Activated naive CD8-positive, alpha-beta T cell treated with anti-CD3 and anti-CD28 coated beads for 36 hours (primary cell): ENCODE data around the gene ZNF765. TPM values are rescaled to one million over a fixed set of nuclear protein-coding genes. Genes with fewer than 3 reads are reported as not detected.
A peak's percentile ranks its signal among the peaks of the same experiment; 100 is the strongest.
"Not testable (repeated sequence)": the region's sequence is repeated elsewhere in the genome, so short reads cannot be mapped to it uniquely, and the experiment has no call there.

ENCODE experiments used
- DNase-seq: peaks from one replicate; pipeline ENCODE4 v3.0.0; 2021
- H3K27ac Mint-ChIP-seq: one replicate; pipeline ENCODE4 v1.8.0; 2022; ENCODE audit warnings: mild to moderate bottlenecking, moderate library complexity, mixed read lengths
- H3K27me3 Mint-ChIP-seq: one replicate; pipeline ENCODE4 v1.8.0; 2022; ENCODE audit warnings: mild to moderate bottlenecking, mixed read lengths
- H3K36me3 Mint-ChIP-seq: one replicate; pipeline ENCODE4 v1.8.0; 2021; ENCODE audit warnings: mild to moderate bottlenecking, mixed read lengths
- H3K4me1 Mint-ChIP-seq: one replicate; pipeline ENCODE4 v1.8.0; 2021; ENCODE audit warnings: mixed read lengths
- H3K4me3 Mint-ChIP-seq: one replicate; pipeline ENCODE4 v1.8.0; 2022; ENCODE audit warnings: mild to moderate bottlenecking, moderate library complexity, mixed read lengths
- H3K9me3 Mint-ChIP-seq: one replicate; pipeline ENCODE4 v1.8.0; 2022; ENCODE audit warnings: mixed read lengths
- total RNA-seq, 2 experiments: library from RNA; stranded (reverse); gene quantifications; one replicate each; pipeline ENCODE4 v1.2.3, GENCODE V29; 2021

ZNF765 gene
- total RNA-seq, 2 experiments from 2014 or later, result 11.9 to 12.0 TPM

- no peaks in the 10 kb centered on the region for H3K4me1 Mint-ChIP-seq
- no peaks in the 10 kb centered on the region for H3K27me3 Mint-ChIP-seq
- no peak for DNase-seq
- H3K9me3 Mint-ChIP-seq, result peaks cover 76% of the 10 kb centered on the region
- no peak overlapping the region for H3K27ac Mint-ChIP-seq
- no peak overlapping the region for H3K4me3 Mint-ChIP-seq
- peaks cover 85% of the 10 kb centered on the region for H3K36me3 Mint-ChIP-seq
These were observed 60.9 kb downstream of the ZNF765 start for GRCh38 chr19:53455828-53456227.

GRCh38 chr19:53460131-53460721, 65.3 kb downstream of the ZNF765 start:
- not testable (repeated sequence) for H3K27ac Mint-ChIP-seq, H3K4me1 Mint-ChIP-seq, DNase-seq, H3K4me3 Mint-ChIP-seq
- H3K9me3 Mint-ChIP-seq, result peaks cover 66% of the 10 kb centered on the region
- peaks cover 59% of the 10 kb centered on the region for H3K36me3 Mint-ChIP-seq
- H3K27me3 Mint-ChIP-seq, result peaks cover 24% of the 10 kb centered on the region

- no peak for DNase-seq
- Mint-ChIP-seq H3K36me3 (peaks cover 47% of the 10 kb centered on the region), H3K4me1 (no peaks in the 10 kb centered on the region), H3K4me3 (no peak overlapping the region), H3K9me3 (peaks cover 50% of the 10 kb centered on the region), H3K27ac (no peak overlapping the region), H3K27me3 (peaks cover 28% of the 10 kb centered on the region)
These were observed 66.9 kb downstream of the ZNF765 start for GRCh38 chr19:53461866-53462265.

GRCh38 chr19:53462861-53463260, 67.9 kb downstream of the ZNF765 start:
- Mint-ChIP-seq H3K9me3 (peaks cover 43% of the 10 kb centered on the region), H3K4me1 (no peaks in the 10 kb centered on the region), H3K36me3 (peaks cover 40% of the 10 kb centered on the region), H3K4me3 (no peak overlapping the region), H3K27me3 (peaks cover 28% of the 10 kb centered on the region), H3K27ac (no peak overlapping the region)
- DNase-seq, result no peak

GRCh38 chr19:53463263-53463662, 68.3 kb downstream of the ZNF765 start:
- Mint-ChIP-seq H3K4me3 (no peak overlapping the region), H3K9me3 (peaks cover 41% of the 10 kb centered on the region), H3K27ac (no peak overlapping the region), H3K4me1 (peaks cover 2% of the 10 kb centered on the region), H3K36me3 (peaks cover 40% of the 10 kb centered on the region), H3K27me3 (peaks cover 28% of the 10 kb centered on the region)
- peak; percentile 5 for DNase-seq

- peak; percentile 8 for DNase-seq
- peaks cover 46% of the 10 kb centered on the region for H3K36me3 Mint-ChIP-seq
- peaks cover 28% of the 10 kb centered on the region for H3K27me3 Mint-ChIP-seq
- H3K4me3 Mint-ChIP-seq, result peak overlapping the region; percentile 90
- peaks cover 22% of the 10 kb centered on the region for H3K9me3 Mint-ChIP-seq
- no peak overlapping the region for H3K27ac Mint-ChIP-seq
- H3K4me1 Mint-ChIP-seq, result peaks cover 12% of the 10 kb centered on the region
These were observed 72.0 kb downstream of the ZNF765 start for GRCh38 chr19:53466726-53467484.

- Mint-ChIP-seq H3K9me3 (peaks cover 24% of the 10 kb centered on the region), H3K27ac (peak within 1 kb of the TSS; percentile 87), H3K27me3 (peaks cover 25% of the 10 kb centered on the region), H3K36me3 (peaks cover 52% of the 10 kb centered on the region), H3K4me1 (peaks cover 12% of the 10 kb centered on the region), H3K4me3 (peak within 1 kb of the TSS; percentile 90)
- DNase-seq, result peak; percentile 91
These were observed 72.7 kb downstream of the ZNF765 start, which contains the start of gene ZNF813 for GRCh38 chr19:53467485-53468262. ZNF813 (plus strand) TSS chr19:53467733; CDS start chr19:53483823, 16,090 bp downstream.

GRCh38 chr19:53468628-53469027, 73.7 kb downstream of the ZNF765 start:
- Mint-ChIP-seq H3K36me3 (peaks cover 54% of the 10 kb centered on the region), H3K4me1 (peaks cover 12% of the 10 kb centered on the region), H3K9me3 (peaks cover 21% of the 10 kb centered on the region), H3K27me3 (peaks cover 17% of the 10 kb centered on the region), H3K4me3 (peak overlapping the region; percentile 90)
- not testable (repeated sequence) for DNase-seq, H3K27ac Mint-ChIP-seq

- no peaks in the 10 kb centered on the region for H3K27me3 Mint-ChIP-seq
- H3K36me3 Mint-ChIP-seq, result peaks cover 79% of the 10 kb centered on the region
- peaks cover 14% of the 10 kb centered on the region for H3K4me1 Mint-ChIP-seq
- DNase-seq, result no peak
- H3K27ac Mint-ChIP-seq, result no peak overlapping the region
- peaks cover 32% of the 10 kb centered on the region for H3K9me3 Mint-ChIP-seq
- no peak overlapping the region for H3K4me3 Mint-ChIP-seq
These were observed 77.0 kb downstream of the ZNF765 start for GRCh38 chr19:53471916-53472315.

- not testable (repeated sequence) for H3K4me1 Mint-ChIP-seq
These were observed 79.9 kb downstream of the ZNF765 start for GRCh38 chr19:53474832-53475231.

GRCh38 chr19:53475470-53475869, 80.5 kb downstream of the ZNF765 start:
- peaks cover 96% of the 10 kb centered on the region for H3K36me3 Mint-ChIP-seq
- not testable (repeated sequence) for H3K4me3 Mint-ChIP-seq, DNase-seq, H3K27me3 Mint-ChIP-seq, H3K27ac Mint-ChIP-seq, H3K4me1 Mint-ChIP-seq
- peaks cover 50% of the 10 kb centered on the region for H3K9me3 Mint-ChIP-seq

More at GRCh38 chr19:53474832-53475231, 79.9 kb downstream of the ZNF765 start:
- H3K4me3 Mint-ChIP-seq, H3K27me3 Mint-ChIP-seq, H3K27ac Mint-ChIP-seq, DNase-seq: not testable (repeated sequence)
- Mint-ChIP-seq H3K36me3 (peaks cover 95% of the 10 kb centered on the region), H3K9me3 (peaks cover 45% of the 10 kb centered on the region)

Other genes starting within 250 kb of the ZNF765 start
- gene ZNF347, start 236.1 kb upstream of the ZNF765 start, total RNA-seq, result 1 to 10 TPM; 7.0 to 8.6 TPM
- gene ZNF665, start 201.8 kb upstream of the ZNF765 start, total RNA-seq, result 1 to 10 TPM; 6.6 to 6.7 TPM
- gene ZNF677, start 140.3 kb upstream of the ZNF765 start, total RNA-seq, result 10 to 100 TPM in 1 of 2 experiments, 1 to 10 TPM in 1; 9.5 to 11.4 TPM
- gene VN1R2, start 136.9 kb upstream of the ZNF765 start, total RNA-seq, result not detected
- not detected for gene VN1R4, start 127.4 kb upstream of the ZNF765 start, total RNA-seq
- 1 to 10 TPM; 6.7 to 7.3 TPM for gene ZNF845, start 61.4 kb upstream of the ZNF765 start, total RNA-seq
- gene ZNF525, start 29.4 kb upstream of the ZNF765 start, total RNA-seq, result 10 to 100 TPM; 22.4 to 25.7 TPM
- 10 to 100 TPM; 10.9 to 12.4 TPM for gene ZNF761, start 36.8 kb downstream of the ZNF765 start, total RNA-seq
- gene ZNF813, start 72.6 kb downstream of the ZNF765 start, total RNA-seq, result 1 to 10 TPM; 8.3 to 8.6 TPM
- gene ZNF331, start 143.0 kb downstream of the ZNF765 start, total RNA-seq, result 10 to 100 TPM; 18.1 to 21.3 TPM
- gene DPRX, start 236.8 kb downstream of the ZNF765 start, total RNA-seq, result not detected